IPS-NIHi11 (cell line): ENCODE measurements around the gene GRIA4.
"Not testable (repeated sequence)": the region's sequence is repeated elsewhere in the genome, so short reads cannot be mapped to it uniquely, and the experiment has no call there.

Experiments used
- DNase-seq: peaks from one replicate; pipeline ENCODE4 v3.0.0; 2012; ENCODE audit warnings: mixed read lengths, low spot score

Gene GRIA4

DNA sequence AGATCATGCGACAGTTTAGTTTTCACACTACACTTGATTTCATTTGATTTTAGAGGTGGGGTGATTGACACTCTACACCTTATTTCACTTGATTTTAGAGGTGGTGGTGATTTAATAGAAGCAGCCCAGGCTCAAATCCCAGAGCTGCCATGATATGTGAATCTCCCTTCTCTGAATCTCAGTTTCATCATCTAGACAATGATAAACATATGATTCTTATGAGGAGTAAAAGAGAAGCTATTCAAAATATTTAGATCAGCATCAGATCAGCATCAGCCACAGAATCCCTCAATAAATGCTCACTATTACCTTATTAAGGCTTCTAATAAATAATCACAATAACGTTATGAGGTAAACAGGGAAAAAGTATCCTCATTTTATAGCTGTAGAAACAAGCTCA is 313.4 kb downstream of the GRIA4 start:
- DNase-seq = no peak

DNA sequence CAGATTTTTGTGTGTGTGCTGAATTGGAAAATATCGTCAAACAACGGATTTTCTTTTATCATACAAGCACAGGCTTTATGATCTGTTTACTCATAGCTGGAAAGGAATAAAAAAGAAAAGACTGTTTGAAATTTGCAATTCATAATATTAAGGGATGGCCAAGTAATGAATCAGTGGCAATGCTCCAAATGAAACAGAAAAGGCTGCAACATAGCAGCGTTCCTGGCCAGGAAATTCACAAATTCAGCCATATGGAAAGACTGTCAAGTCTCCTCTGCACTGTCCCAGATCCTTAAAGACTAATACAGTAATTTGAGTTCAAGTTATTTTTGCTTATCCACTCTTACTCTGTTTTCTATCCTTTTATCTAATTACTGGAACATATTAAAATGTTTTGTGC is 313.9 kb downstream of the GRIA4 start:
- no peak for DNase-seq

DNA sequence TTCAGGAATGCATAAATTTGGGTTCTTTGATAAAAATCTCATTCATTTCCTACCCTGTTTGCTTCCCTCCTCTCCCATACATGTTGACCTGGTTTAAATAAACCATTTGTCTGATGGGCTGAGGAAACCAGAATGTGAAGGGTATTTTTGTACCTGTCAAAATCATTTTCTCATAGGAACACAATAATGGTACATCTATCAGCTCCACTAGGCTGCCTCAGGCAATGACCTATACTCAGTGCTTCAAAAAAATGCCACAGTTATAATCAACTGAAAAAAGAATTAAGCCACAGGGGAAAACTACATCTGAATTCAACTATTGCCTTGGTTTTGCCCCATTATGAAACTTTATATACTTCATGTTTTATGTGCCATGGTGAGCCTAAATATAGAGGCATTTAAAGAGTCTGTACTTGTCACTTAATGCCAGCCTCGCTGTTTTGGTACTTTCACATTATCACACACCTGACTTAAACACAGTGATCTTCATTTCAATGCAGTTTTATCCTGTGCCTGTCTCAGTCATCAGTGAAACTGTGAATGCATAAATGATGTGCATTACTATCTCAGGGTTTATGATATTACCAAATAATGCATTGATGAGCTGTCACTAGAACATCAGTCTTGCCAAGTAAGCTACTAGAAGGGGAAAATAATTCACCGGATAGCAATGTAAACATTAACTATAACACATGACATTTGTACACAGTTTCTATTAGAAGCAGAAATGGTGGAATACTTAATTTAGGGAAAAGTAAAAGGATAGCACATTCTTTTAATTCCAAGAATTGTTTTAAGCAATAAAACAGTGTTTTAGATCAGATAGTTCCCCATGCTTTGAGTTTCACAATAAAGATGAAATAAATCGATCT is 319.4 kb downstream of the GRIA4 start:
- DNase-seq = no peak

DNA sequence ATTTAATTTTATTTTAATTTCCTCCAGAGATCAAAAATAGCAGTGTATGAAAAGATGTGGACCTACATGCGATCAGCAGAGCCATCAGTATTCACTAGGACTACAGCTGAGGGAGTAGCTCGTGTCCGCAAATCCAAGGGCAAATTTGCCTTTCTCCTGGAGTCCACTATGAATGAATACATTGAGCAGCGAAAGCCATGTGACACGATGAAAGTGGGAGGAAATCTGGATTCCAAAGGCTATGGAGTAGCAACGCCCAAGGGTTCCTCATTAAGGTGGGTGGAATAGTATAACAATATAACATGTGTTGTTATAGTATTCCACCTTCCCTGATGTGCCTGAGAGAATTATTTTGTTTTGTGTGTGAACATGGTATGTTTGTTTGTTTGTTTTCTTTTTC is 323.8 kb downstream of the GRIA4 start:
- no peak for DNase-seq

DNA sequence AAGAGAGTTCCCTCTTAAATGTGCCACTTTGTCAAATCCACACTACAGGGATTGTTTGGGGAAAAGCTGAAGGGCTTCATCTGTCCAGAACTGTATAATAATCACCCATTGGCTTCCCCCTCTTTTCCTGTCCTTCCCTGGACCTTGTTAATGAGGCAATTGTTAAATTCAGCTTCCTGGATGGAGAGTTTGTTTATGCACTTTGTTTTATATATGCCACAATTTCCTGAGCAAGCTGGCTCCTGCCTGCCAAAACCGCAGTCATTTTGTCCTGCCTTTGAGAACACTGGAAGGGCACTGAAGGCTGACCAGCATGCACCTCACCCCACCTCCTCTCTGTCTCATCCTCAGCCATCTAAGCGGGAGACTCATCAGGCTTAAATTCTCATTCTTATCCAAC is 325.9 kb downstream of the GRIA4 start:
- no peak for DNase-seq

DNA sequence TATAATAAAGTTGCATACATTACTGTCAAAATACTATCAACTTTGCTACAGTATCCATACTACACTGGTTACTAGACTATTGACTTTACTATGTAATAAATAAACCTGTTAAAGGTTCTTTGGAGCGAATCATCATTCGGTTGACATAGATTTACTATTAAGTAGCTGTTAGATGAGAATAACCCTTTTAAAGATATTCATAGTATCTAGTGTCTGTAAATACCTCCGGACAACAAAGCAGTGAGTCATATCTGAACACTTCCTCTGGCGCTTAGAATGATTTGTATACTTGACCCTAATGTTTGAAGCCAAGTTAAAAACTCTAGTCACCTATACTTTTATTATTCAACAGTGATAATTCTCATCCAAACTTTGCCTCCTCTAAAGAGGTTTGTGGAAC is 327.5 kb downstream of the GRIA4 start:
- no peak for DNase-seq

DNA sequence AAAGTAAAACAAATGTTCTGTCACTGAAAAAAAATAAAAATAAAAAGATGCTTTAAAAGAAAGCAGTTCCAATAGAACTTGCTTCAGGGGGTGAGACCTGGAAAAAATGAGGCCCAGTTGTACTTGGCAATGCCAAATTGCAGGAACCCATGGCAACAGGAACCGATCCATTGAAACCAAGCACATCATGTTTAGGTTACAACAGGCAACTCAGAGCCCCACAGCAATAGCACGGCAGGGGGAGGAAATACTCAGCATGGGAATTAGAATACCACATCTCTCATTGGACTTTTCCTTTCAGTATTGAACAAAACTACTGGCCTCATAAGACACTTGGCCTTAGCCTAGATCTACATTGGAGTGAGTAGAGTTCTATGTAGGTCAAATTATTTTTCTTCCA is 327.9 kb downstream of the GRIA4 start:
- peak; percentile 17 for DNase-seq

DNA sequence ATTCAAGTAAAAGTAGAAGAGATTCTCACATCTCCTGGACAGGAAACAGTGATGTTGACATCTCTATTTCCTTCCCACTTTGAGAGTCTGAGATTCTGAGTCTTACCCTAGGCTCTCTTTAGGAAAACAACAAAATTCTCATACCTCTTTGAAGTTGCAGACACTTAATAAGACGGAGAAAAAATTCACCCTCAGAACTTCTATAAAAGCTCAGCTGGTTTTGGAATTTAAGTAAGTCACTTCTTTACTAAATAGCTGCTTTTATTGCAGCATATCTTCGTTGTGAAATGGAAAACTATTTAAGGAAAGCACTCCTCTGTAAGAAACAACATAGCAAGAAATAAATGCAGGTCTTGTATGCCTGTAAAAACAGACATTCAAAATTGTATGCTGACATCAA is 333.0 kb downstream of the GRIA4 start:
- DNase-seq = no peak

DNA sequence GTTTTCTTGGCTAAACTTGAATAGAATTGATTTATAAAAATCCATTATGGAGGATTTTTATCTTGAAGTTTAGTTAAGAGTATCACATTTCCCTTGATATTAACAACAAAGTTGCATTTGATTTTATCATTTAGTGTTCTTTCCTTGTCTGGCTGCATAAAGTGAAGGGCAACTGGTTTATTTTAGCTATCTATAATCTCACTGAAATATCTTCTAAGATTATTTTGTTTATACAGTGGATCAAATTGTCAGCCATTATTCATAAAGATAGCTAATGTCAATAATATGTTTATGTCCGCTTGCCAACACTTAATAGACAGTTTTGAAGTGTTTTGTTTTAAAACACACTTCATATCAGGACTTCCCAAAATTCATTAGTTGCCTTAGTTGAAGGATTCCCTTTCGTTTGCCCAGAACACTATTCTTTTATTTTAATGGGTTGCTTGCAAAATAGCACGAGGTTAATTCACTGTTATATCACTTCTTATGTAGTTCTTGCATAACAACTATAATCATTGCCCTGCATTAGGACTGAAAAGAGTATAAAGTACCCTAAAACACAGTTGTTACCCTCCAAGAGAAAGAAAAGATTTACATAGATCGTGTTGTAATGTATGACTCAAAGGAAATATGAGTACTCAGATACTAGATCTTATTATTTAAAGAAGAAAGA is 339.2 kb downstream of the GRIA4 start:
- no peak for DNase-seq

DNA sequence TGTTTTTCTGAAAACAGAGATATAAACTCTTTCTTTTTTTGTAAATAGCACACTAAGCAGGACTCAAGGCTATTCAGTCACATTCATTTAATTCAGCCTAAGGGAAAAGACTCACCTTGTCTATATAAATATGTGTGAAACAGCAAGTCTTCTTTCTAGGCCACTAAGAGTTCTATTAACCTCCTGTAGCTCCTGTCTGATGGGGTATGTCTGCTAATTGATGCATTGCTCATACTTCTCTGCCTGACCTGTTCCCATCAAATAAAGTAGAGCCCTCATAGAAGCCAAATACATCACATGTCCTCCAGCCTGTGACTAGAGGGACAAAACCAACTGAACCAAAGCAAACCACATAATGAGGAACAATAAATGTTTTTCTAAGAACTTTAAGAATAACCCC is 344.0 kb downstream of the GRIA4 start:
- DNase-seq = no peak

DNA sequence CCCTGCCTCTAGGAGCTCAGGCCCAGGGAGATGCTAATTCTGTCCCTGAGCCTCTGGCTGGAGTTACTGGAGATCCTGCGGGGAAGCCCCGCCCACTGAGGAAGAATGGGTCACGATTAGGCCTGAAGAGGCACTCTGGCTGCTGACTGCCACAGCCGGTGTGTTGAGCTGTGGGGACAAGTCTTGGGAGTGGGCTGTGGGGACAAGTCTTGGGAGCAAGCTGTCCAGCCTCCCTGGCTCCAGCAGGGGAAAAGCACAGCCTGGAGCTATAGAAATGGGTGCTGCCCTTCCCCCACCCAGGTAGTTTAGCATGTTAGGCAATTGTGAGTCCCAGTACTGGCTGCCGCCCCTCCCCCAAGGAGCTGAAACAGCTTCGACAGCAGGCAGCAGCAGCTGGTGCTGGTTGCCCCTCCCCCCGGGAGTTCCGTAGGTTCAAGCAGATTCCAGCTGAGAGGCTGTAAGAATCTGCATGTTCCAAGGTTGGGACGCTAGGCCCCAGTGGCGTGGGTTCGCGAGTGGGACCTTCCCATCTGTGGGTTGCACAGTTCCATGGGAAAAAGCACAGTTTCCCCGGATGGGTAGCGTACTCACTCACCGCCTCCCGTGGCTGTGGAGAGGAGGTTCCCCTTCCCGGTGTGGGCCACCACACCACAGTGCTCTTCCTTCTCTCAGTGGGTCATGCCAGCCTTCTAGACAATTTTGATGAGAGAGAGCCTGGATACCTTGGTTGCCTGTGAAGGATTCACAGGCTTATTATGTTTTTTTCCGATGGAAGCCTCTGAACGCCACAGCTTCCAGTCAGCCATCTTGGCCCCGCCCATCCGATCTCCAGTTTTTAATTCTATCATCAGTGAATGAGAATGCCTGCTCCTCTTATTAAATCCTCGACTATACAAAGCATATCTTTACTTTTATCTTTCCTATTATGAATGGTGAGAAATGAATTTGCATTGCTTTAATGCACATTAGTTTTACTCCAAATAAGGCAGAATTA is 350.7 kb downstream of the GRIA4 start:
- DNase-seq = peak; percentile 59

DNA sequence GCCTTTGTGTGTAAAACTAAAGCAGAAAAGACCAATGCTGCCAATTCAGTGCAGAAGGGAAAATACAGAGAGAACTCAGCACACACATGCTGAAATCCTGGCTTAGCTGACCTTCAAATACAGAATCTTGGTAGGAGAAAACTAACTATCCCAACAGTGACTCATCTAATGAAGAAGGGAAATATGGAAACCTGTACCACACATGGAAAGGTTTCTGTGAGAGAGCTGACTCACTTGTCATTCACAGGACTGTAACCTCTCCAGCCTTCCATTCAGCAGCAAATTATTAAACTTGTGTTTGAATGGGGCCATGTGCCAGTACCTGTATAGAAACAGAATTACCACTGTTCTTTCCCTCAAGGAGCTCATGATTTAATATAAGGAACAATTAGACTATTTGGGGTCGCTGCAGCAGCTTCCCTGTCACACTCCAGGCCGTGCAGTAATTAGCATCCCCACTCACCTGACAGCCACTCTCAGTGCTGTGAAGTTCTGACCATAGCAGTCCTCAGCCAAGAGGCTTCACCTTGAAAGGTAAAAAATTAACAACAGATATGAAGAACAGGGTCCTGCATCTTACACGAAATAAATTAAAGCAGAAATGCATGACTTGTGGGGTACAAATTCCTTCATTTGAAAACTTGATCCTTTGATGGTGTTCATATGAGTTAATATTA is 358.3 kb downstream of the GRIA4 start:
- DNase-seq = no peak

DNA sequence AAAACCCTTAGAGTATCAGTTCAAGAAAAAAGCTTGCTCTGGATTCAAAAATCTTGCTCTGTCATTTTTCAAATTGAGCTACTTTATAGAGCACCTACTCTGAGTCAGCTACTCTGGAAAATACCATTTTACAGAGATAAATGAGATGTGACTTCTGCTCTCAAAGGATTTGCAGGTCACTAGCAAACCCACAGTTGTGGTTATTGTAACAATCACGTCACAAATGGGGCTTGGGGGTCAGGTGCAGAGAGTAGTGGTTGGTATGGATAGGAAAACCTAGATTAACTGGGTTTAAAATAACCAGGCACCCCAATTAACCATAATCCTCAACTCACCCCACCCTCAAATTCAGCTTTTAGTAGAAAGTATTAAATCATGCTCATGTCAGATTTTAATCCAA is 359.9 kb downstream of the GRIA4 start:
- DNase-seq = no peak

DNA sequence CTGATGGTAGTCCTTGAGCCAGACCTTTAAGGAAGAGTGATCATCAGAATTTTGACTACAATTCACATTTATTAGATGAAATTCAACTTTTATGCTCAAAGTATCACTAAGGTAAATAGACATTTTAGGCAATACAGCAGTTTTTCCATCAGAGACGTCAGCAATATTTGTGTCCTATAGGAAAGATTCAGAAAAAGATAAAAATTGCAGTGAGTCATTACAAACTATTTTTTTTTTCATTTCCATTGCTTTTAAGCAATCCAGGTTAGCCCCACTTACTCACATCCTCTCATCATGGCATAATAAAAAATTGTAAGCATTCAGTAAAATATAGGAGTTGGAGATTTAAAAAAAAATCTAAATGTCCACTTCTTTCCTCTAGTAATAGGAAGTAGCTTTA is 365.3 kb downstream of the GRIA4 start:
- no peak for DNase-seq

DNA sequence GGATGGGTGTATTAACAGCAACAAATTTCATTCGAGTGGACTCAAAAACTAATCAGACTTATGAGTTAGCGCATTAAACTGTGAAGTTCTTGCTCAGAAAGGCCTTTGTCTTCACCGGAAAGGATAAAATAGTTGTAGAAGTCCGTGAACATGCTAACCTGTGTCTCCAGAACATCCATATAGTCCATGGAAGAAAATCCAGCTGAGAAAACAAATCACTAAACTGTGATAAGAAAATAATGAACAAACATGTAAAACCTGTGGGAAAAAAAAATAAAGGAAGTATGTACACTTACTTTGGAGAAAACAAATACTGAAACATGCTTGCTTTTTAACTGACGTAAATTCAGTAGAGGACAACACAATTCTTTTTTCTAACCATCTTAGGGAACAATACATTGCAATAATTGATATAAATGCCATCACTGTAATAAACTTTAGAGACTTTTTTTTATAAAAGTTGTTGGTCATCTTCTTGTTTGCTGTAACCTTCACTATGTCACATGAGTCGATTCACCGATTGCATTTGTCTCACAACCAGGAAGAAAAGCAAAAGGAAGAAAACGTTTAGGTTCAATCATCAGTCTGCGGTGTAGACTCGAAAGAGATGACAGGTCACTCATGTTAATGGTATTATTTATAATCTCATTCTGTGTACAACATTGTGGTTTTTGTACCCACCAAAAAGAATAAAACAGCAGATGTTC is 370.3 kb downstream of the GRIA4 start:
- DNase-seq = no peak

DNA sequence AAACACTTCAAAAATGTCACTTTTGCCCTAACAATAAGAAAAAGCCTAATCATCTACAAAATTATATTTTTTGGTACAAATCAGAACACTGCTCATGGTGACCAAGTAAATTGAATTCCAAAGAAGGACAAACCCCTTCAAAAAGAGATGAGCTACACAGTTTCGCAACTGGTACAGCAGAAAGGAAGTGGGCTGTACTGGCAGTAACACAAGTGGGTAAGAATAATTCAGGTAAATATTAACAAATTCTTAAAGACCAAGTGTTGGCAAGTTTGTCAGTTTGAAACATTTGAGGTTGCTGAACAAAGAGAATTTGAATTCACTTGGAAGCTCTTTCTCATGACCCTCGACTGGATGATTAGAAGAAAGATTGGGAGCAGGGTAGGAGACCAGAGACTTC is 376.7 kb downstream of the GRIA4 start:
- DNase-seq = no peak

DNA sequence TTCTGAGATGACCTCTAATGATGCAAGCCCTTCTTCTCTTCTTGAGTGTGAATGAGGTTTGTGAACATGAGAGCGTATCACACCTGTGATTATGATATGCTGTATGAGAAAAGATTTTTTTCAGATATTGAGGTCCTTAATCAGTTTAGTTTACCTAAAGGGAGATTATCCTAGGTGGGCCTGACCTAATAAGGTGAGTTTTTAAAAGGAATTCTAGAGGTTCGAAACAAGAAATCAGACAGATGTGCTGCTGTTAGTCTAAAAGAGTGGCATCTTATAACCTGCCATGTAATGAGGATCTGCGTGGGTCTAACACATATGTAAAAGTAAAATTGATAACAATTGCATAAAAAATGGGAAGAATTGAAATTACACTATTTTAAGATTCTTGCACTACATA is 378.3 kb downstream of the GRIA4 start:
- DNase-seq = no peak

DNA sequence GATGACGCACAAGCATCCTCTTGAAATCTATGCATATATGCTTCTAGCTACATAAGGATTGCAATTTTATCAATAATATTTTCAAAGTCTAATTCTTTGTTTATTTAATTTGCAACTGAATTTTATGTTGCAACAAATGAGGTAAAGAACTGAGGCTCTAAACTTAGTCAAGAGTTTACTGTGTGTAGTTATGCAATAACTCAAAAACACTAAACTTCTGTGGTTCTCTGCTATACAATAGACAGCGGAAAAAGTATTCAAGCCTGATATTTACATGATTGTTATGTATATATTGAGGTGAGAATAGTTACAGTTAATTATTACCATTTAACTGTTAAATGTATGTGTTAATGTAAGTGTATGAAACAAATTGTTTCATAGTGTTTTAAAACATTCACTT is 379.3 kb downstream of the GRIA4 start:
- no peak for DNase-seq

DNA sequence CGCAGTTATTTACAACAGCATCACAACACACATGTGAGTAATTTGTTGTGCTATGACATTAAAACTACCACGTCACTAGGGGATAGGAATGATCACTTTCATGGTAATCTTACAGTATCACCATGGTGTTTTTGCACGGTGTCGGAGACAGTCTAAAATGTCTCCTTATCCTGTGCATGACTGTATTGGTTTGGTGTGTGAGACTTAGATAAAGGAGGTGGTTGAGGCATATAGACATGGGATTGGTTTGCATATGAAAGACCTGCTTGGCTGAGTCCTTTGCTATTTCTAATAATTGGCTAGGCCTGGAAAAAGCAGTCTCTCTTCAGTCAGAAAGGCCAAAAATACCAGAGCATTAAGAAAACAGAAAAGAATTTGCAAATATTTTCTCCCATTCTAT is 382.0 kb downstream of the GRIA4 start:
- DNase-seq = no peak

DNA sequence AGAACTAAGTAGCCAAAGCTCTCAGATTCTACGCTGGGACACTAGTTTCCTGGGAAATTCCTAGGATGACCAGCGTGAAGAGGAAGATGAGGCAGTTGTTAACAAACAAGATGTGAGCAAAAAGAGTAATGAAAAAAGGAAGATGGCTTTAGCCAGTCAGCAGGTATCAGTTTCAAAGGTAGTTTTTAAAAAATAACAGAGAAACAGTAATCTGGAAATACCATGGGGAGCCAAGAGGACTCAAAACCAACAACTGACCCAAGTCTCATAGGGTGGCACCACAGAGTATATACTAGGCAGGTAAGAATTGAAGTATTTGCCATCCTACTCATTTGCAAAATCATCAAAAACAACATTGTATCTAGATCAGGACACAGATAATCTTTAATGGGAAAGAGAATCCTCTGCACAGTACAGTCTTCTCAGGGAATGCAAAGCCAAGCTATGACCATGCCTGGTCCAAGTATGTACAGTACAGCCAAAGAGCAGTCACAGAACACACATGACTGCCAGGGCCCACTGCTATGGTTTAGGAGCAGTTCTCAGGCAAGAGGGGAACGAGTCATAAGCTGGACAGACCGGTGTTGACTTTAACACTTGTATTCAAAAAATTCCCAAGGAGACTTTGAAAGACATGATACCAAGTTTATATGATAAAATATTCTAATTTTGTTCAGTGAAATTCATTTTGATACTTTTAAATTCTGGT is 391.6 kb downstream of the GRIA4 start:
- no peak for DNase-seq

DNA sequence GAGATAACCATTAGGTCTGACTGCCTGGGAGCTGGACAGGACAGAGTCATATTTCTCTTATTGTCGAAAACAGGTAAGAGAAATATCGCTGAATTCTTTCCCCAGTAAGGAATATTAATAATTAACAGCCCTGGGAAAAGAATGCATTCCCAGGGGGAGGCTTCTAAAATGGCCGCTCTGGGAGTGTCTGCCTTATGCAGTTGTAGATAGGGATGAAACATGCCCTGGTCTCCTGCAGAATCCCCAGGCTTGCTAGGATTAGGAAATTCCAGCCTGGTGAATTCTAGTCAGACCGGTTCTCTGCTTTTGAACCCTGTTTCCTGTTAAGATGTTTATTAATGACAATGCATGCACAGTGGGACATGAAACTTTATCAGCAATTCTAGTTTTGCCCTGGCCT is 393.2 kb downstream of the GRIA4 start:
- DNase-seq = not testable (repeated sequence)
